GM12878 (cell line): Measurements from ENCODE around the gene PLPP7. TPM values are rescaled to one million over a fixed set of nuclear protein-coding genes. Genes with fewer than 3 reads are reported as not detected.

ENCODE experiments used
- ATAC-seq: fragments of 200-7000 bp; cut with Tn5 transposase; 3 replicates; pipeline ENCODE4 v1.9.1; 2020; ENCODE audit warnings: mild to moderate bottlenecking, moderate library complexity
- BruUV-seq: library from RNA; stranded (reverse); fragments of 400-500 nt; replicated peaks from 2 replicates; lab custom pipeline; 2021; lab: Mats Ljungman, UMichigan
- CTCF ChIA-PET: fragments of 300-600 bp; sonication (Branson Sonifier 250); formaldehyde crosslinking; extraction: SDS; loops from one replicate; lab custom pipeline; 2021; ENCODE audit warnings: inconsistent platforms; lab: Yijun Ruan, JAX
- POLR2A ChIA-PET: fragments of 350-600 bp; formaldehyde crosslinking; extraction: SDS; loops from one replicate; lab custom pipeline; 2021; ENCODE audit warnings: inconsistent platforms; lab: Charles Lee
- RAD21 ChIA-PET: fragments of 300-600 bp; sonication (Branson Sonifier 250); formaldehyde crosslinking; loops from one replicate; lab custom pipeline; 2023; ENCODE audit warnings: antibody characterized with exemption; ENCODE audit not compliant: unreplicated experiment; lab: Charles Lee
- SMC1A ChIA-PET: fragments of 300-600 bp; sonication (Branson Sonifier 250); formaldehyde crosslinking; loops from one replicate; lab custom pipeline; 2023; ENCODE audit not compliant: unreplicated experiment, uncharacterized antibody; lab: Charles Lee
- DNase-seq: peaks from one replicate; pipeline ENCODE4 v3.0.0-alpha.2; 2011; ENCODE audit warnings: low read depth, low spot score
- FAIRE-seq: peaks from 3 replicates; lab custom pipeline; 2011; peaks lifted over from hg19 to GRCh38; lab: Jason Lieb, UNC
- H2AFZ ChIP-seq: 2 replicates; pipeline ENCODE4 v1.6.0; 2011; ENCODE audit warnings: low read depth, low read length, control low read depth; ENCODE audit not compliant: control insufficient read depth
- H3K27ac ChIP-seq: 2 replicates; pipeline ENCODE4 v1.5.1; 2011; ENCODE audit warnings: control low read depth; ENCODE audit not compliant: control insufficient read depth, insufficient read depth
- H3K27me3 ChIP-seq, 2 experiments: replicated peaks in 1 of 2; 2 replicates each; pipeline versions ENCODE4 v1.6.0 to v1.6.1; 2011; ENCODE audit warnings: low read length in 1 of 2; ENCODE audit not compliant: control insufficient read depth in 2 of 2, insufficient read depth in 2 of 2
- H3K36me3 ChIP-seq, 2 experiments: 2 replicates each; pipeline ENCODE4 v1.5.1; 2011; ENCODE audit warnings: low read length in 1 of 2; ENCODE audit not compliant: control insufficient read depth in 2 of 2, insufficient read depth in 2 of 2
- H3K4me1 ChIP-seq: 2 replicates; pipeline ENCODE4 v1.6.1; 2011; ENCODE audit warnings: mild to moderate bottlenecking, low read length, moderate library complexity, mixed read lengths; ENCODE audit not compliant: control insufficient read depth, insufficient read depth
- H3K4me2 ChIP-seq: 2 replicates; pipeline ENCODE4 v1.6.0; 2011; ENCODE audit warnings: control low read depth; ENCODE audit not compliant: control insufficient read depth, insufficient read depth
- H3K4me3 ChIP-seq: fragments of 200-600 bp; sonication (generic); 2 replicates; pipeline ENCODE4 v1.5.1; 2016
- H3K79me2 ChIP-seq: 2 replicates; pipeline ENCODE4 v1.6.0; 2011; ENCODE audit warnings: low read length; ENCODE audit not compliant: control insufficient read depth, insufficient read depth
- H3K9ac ChIP-seq: 2 replicates; pipeline ENCODE4 v1.8.0; 2011; ENCODE audit warnings: low read length, control low read depth, mixed read lengths; ENCODE audit not compliant: control insufficient read depth, insufficient read depth
- H3K9me3 ChIP-seq: replicated peaks from 3 replicates; pipeline ENCODE4 v1.5.1; 2011; ENCODE audit warnings: mild to moderate bottlenecking, low read length; ENCODE audit not compliant: control insufficient read depth, insufficient read depth
- H4K20me1 ChIP-seq: 2 replicates; pipeline ENCODE4 v1.6.0; 2011; ENCODE audit not compliant: control insufficient read depth, insufficient read depth
- BHLHE40 ChIP-seq, 2 experiments: fragments of 450-650 bp in 1 of 2; IDR thresholded peaks; 2 replicates each; pipeline ENCODE4 v1.6.1; 2011 to 2017; ENCODE audit warnings: low read depth in 2 of 2, borderline replicate concordance in 1 of 2, improper control_type of control experiment in 1 of 2, low read length in 1 of 2, mild to moderate bottlenecking in 1 of 2
- HCFC1 ChIP-seq: fragments of 150-350 bp; IDR thresholded peaks from 2 replicates; pipeline ENCODE4 v1.6.1; 2014; ENCODE audit warnings: low read length
- IKZF2 ChIP-seq, 2 experiments: fragments of 450-650 bp; IDR thresholded peaks; 2 replicates each; pipeline ENCODE4 v1.6.1; 2017; ENCODE audit warnings: mild to moderate bottlenecking in 2 of 2, moderate library complexity in 2 of 2
- MYB ChIP-seq: fragments of 150-350 bp; IDR thresholded peaks from 2 replicates; pipeline ENCODE4 v1.6.1; 2014; ENCODE audit warnings: mild to moderate bottlenecking, low read depth, low read length, borderline replicate concordance
- POU2F2 ChIP-seq: IDR thresholded peaks from 3 replicates; pipeline ENCODE4 v1.6.1; 2011; ENCODE audit warnings: low read depth, mild to moderate bottlenecking, low read length, borderline replicate concordance
- SMAD1 ChIP-seq: fragments of 450-650 bp; IDR thresholded peaks from 2 replicates; pipeline ENCODE4 v1.6.1; 2018; ENCODE audit warnings: mild to moderate bottlenecking, low read depth; ENCODE audit not compliant: partially characterized antibody
- TARDBP ChIP-seq: IDR thresholded peaks from 2 replicates; pipeline ENCODE4 v1.6.1; 2016; ENCODE audit warnings: borderline replicate concordance
- WGBS: methylation state at CpG from one replicate; pipeline ENCODE4 v1.1.6; 2016; ENCODE audit warnings: low lambda C conversion rate; ENCODE audit not compliant: insufficient replicate concordance, insufficient coverage; ENCODE audit errors: missing lambda C conversion rate; 5-methylcytosine and 5-hydroxymethylcytosine counted together
- in situ Hi-C: fragments of 300-500 bp; cut with MboI; formaldehyde crosslinking; loops from 9 replicates; pipeline ENCODE4 v1.14.3; 2018; ENCODE audit warnings: mixed read lengths
- intact Hi-C: fragments of 100-400 bp; cut with micrococcal nuclease; formaldehyde crosslinking; loops from one replicate; pipeline ENCODE4 v1.14.2; 2022; ENCODE audit not compliant: unreplicated experiment
- polyA plus RNA-seq, 11 experiments: library from polyadenylated mRNA; depleted of rRNA in 4 of 11; unstranded in 6 of 11; stranded (reverse) in 5 of 11; fragments of >200 nt; fragmentation: Nextera tagmentation in 4 of 11; fragmentation: Illumina TruSeq in 1 of 11; extraction: Ambion mirVana in 4 of 11; extraction: Trizol in 1 of 11; gene quantifications; 1 replicate in 1 of 11; 2 replicates in 10 of 11; pipeline versions ENCODE4 v1.2.1 to v1.2.3, GENCODE V29; 2011 to 2016; ENCODE audit warnings: inconsistent platforms in 2 of 11, missing spikeins in 2 of 11, low read depth in 1 of 11
- total RNA-seq, 4 experiments: library from RNA; depleted of rRNA in 3 of 4; stranded (reverse); fragments of >200 nt in 3 of 4; fragmentation: Illumina TruSeq in 1 of 4; extraction: Trizol in 1 of 4; gene quantifications; 2 replicates each; pipeline versions ENCODE4 v1.2.1 to v1.2.3, GENCODE V29; 2013 to 2021
- TF ChIP-seq, protein P1 (sequence below): IDR thresholded peaks from 2 replicates; pipeline ENCODE4 v1.6.1; 2011; ENCODE audit warnings: borderline replicate concordance, low read depth, mild to moderate bottlenecking, moderate library complexity, mixed read lengths, low read length; ENCODE audit not compliant: insufficient read depth; ENCODE audit errors: extremely low read length
- TF ChIP-seq, protein P2 (sequence below): fragments of 450-650 bp; IDR thresholded peaks from 2 replicates; pipeline ENCODE4 v1.6.1; 2016; ENCODE audit warnings: mild to moderate bottlenecking
- TF ChIP-seq, protein P3 (sequence below): IDR thresholded peaks from 2 replicates; pipeline ENCODE4 v1.6.1; 2012; ENCODE audit warnings: low read length, inconsistent platforms
- TF ChIP-seq, protein P4 (sequence below): fragments of 450-650 bp; IDR thresholded peaks from 2 replicates; pipeline ENCODE4 v1.6.1; 2017; ENCODE audit warnings: mild to moderate bottlenecking
- TF ChIP-seq, protein P5 (sequence below): fragments of 450-650 bp; formaldehyde crosslinking; IDR thresholded peaks from 2 replicates; pipeline ENCODE4 v1.4.0; 2022; ENCODE audit warnings: mild to moderate bottlenecking, moderate library complexity

PLPP7 gene
- total and polyA plus RNA-seq, 10 of the 15 experiments (the other 5 are each of a cell fraction or from before 2014, with no cell fraction given): 0.05 to 1.0 (median 0.40) TPM; not detected in 3

DNA sequence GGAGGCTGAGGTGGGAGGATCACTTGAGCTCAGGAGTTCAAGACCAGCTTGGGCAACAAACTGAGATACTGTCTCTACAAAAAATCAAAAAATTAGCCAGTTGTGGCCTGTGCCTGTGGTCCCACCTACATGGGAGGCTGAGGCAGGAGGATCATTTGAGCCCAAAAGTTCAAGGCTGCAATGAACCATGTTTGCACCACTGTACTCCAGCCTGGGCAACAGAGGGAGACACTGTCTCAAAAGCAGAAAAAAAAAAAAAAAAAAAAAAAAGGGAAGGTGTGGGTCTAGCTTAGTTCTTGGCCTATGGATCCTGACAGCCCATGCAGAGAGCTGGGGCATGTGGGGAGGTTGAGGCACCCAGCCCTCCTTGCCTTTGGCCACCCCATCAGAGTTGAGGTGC is 10.9 kb downstream of the PLPP7 start (continued):
- TF ChIP-seq BHLHE40 (IDR thresholded peaks at IDR 0.05; ENCODE audit: borderline replicate concordance in 1 of 2, low read depth in 2 of 2, low read length in 1 of 2): no peak
- no peak for TF ChIP-seq POU2F2
- TF ChIP-seq, protein P1, sequence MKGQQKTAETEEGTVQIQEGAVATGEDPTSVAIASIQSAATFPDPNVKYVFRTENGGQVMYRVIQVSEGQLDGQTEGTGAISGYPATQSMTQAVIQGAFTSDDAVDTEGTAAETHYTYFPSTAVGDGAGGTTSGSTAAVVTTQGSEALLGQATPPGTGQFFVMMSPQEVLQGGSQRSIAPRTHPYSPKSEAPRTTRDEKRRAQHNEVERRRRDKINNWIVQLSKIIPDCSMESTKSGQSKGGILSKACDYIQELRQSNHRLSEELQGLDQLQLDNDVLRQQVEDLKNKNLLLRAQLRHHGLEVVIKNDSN: no peak
- TF ChIP-seq IKZF2 (IDR thresholded peaks at IDR 0.05): no peak
- TF ChIP-seq, protein P2, sequence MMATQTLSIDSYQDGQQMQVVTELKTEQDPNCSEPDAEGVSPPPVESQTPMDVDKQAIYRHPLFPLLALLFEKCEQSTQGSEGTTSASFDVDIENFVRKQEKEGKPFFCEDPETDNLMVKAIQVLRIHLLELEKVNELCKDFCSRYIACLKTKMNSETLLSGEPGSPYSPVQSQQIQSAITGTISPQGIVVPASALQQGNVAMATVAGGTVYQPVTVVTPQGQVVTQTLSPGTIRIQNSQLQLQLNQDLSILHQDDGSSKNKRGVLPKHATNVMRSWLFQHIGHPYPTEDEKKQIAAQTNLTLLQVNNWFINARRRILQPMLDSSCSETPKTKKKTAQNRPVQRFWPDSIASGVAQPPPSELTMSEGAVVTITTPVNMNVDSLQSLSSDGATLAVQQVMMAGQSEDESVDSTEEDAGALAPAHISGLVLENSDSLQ: no peak
- TF ChIP-seq SMAD1: no peak
- TF ChIP-seq, all 136 proteins: peak for 0

DNA sequence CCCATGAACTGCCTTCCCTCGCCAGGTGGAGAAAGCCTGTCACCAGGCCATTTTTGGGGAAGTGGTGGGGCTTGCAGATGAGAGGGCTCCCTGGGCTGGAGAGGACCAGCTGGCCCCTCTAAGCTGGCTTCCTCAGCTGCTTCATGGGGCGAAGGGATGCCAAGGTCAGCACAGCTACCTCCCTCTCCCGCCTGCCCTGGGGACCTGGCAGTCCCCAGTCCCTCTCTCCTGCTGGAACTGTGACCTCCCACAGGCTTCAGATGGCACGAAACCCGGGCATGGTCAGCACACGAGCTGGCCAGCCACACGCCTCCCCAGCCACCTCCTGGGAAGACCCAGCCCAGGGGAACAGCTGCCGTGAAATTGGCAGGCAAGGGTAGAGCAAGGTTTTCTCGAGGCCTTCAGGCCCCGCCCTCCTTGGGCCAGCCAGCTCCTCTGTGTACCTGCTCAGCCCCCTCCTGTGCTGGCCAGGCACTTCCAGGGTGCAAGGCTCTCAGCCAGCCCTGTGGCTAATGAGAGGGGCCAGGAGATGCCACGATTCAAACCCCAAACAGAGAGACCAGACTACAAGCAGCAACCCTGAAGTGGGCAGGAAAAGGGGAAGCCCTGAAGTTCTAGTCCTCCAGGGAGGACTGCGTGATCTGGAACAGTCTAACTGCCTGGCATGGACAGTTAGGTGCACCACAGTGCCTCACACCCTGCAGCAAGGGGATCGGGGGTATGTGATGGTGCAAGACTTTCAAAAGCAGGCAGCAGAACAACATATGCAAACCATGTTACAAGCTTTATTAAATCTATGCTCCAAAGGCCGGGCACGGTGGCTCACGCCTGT is 12.9 kb downstream of the PLPP7 start:
- DNase-seq (no peak), FAIRE-seq (no peak), ATAC-seq (no peak)
- SMC1A ChIA-PET: interaction anchor here (0.5 kb wide), 1 partner anchor 150 kb away, joined by 3 read pairs; no protein-coding TSS in a partner anchor
- H3K9ac ChIP-seq: no peak overlapping the region
- no peaks in the 10 kb centered on the region for H3K36me3 ChIP-seq
- H3K4me3 ChIP-seq: no peak overlapping the region
- WGBS: 25% methylated on average over 16 of the region's 16 CpGs
- H2AFZ ChIP-seq: no peak overlapping the region
- POLR2A ChIA-PET: no interaction called here
- no peaks in the 10 kb centered on the region for H3K9me3 ChIP-seq
- no peak overlapping the region for H3K27ac ChIP-seq
- RAD21 ChIA-PET: interaction anchor here (1.9 kb wide), 1 partner anchor 125 kb away, joined by 5 read pairs; no protein-coding TSS in a partner anchor
- in situ Hi-C loops (no loop called here), intact Hi-C loops (no loop called here)
- no peaks in the 10 kb centered on the region for H3K79me2 ChIP-seq
- H3K27me3 ChIP-seq: no peaks in the 10 kb centered on the region
- no TSS peak for BruUV-seq
- no peaks in the 10 kb centered on the region for H3K4me1 ChIP-seq
- CTCF ChIA-PET: interaction anchor here (1.3 kb wide), 1 partner anchor 34 kb away, joined by 5 read pairs; no protein-coding TSS in a partner anchor
- H4K20me1 ChIP-seq: no peaks in the 10 kb centered on the region
- H3K4me2 ChIP-seq: no peak overlapping the region
- TF ChIP-seq, protein P3, sequence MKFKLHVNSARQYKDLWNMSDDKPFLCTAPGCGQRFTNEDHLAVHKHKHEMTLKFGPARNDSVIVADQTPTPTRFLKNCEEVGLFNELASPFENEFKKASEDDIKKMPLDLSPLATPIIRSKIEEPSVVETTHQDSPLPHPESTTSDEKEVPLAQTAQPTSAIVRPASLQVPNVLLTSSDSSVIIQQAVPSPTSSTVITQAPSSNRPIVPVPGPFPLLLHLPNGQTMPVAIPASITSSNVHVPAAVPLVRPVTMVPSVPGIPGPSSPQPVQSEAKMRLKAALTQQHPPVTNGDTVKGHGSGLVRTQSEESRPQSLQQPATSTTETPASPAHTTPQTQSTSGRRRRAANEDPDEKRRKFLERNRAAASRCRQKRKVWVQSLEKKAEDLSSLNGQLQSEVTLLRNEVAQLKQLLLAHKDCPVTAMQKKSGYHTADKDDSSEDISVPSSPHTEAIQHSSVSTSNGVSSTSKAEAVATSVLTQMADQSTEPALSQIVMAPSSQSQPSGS: no peak
- no peak for TF ChIP-seq HCFC1
- TF ChIP-seq TARDBP: no peak
- TF ChIP-seq, protein P4, sequence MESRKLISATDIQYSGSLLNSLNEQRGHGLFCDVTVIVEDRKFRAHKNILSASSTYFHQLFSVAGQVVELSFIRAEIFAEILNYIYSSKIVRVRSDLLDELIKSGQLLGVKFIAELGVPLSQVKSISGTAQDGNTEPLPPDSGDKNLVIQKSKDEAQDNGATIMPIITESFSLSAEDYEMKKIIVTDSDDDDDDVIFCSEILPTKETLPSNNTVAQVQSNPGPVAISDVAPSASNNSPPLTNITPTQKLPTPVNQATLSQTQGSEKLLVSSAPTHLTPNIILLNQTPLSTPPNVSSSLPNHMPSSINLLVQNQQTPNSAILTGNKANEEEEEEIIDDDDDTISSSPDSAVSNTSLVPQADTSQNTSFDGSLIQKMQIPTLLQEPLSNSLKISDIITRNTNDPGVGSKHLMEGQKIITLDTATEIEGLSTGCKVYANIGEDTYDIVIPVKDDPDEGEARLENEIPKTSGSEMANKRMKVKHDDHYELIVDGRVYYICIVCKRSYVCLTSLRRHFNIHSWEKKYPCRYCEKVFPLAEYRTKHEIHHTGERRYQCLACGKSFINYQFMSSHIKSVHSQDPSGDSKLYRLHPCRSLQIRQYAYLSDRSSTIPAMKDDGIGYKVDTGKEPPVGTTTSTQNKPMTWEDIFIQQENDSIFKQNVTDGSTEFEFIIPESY: no peak
- TF ChIP-seq MYB: no peak
- TF ChIP-seq, protein P5, sequence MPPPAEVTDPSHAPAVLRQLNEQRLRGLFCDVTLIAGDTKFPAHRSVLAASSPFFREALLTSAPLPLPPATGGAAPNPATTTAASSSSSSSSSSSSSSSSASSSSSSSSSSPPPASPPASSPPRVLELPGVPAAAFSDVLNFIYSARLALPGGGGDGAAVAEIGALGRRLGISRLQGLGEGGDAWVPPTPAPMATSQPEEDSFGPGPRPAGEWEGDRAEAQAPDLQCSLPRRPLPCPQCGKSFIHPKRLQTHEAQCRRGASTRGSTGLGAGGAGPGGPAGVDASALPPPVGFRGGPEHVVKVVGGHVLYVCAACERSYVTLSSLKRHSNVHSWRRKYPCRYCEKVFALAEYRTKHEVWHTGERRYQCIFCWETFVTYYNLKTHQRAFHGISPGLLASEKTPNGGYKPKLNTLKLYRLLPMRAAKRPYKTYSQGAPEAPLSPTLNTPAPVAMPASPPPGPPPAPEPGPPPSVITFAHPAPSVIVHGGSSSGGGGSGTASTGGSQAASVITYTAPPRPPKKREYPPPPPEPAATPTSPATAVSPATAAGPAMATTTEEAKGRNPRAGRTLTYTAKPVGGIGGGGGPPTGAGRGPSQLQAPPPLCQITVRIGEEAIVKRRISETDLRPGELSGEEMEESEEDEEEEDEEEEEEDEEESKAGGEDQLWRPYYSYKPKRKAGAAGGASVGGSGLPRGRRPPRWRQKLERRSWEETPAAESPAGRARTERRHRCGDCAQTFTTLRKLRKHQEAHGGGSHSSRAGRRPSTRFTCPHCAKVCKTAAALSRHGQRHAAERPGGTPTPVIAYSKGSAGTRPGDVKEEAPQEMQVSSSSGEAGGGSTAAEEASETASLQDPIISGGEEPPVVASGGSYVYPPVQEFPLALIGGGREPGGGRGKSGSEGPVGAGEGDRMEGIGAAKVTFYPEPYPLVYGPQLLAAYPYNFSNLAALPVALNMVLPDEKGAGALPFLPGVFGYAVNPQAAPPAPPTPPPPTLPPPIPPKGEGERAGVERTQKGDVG (CRISPR knock-in tag): no peak
